Activated naive CD8-positive, alpha-beta T cell (primary cell): Measurements from ENCODE around the gene KRT32.

Experiments used
- H3K27ac Mint-ChIP-seq: one replicate; pipeline ENCODE4 v1.8.0; 2021; ENCODE audit warnings: mixed read lengths
- H3K27me3 Mint-ChIP-seq: one replicate; pipeline ENCODE4 v1.8.0; 2021; ENCODE audit warnings: mixed read lengths
- H3K36me3 Mint-ChIP-seq: one replicate; pipeline ENCODE4 v1.8.0; 2021; ENCODE audit warnings: mixed read lengths
- H3K4me1 Mint-ChIP-seq: one replicate; pipeline ENCODE4 v1.8.0; 2021; ENCODE audit warnings: low read depth, mixed read lengths
- H3K4me3 Mint-ChIP-seq: one replicate; pipeline ENCODE4 v1.8.0; 2021; ENCODE audit warnings: mild to moderate bottlenecking, mixed read lengths
- H3K9me3 Mint-ChIP-seq: one replicate; pipeline ENCODE4 v1.8.0; 2021; ENCODE audit warnings: low read depth, mixed read lengths

KRT32 gene

DNA sequence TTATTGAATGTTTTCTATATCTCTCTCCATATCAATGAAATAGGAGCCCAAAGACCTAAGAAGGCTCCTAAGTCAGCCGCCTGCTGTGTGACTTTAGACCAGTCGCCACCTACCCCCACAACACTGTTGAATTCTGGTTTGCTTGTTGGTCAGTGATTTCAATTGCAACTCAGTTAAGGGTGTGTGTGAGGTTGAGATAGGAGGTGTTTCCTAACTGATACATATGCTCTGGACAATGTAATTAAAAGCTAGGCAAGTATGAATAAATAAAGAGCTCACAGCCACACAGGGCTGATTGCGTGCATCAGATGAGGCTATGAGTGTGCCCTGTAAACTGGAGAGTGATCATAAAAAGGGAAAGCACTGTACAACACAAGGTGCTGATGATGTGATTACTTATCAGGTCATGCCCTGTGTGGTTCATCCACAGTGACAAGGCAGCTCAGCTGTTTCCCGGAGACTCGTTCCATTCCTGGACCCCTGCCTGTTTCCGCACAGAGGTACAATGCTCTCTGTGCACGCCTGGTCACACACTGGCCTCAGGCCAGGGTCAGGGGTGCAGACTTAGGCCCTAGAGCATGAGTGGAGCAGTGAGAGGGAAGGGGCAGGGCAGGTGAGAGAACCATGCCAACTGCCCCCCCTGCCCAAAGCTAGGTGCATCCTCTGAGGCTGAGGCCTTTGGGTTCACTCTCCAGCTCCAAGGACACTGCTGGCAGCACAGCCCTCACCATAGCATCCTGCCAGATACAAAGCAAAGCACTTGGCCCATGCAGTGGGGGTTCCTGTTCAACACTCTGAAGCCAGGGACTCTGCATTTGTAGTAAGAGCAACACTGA, 17.0 kb upstream of the KRT32 start:
- Mint-ChIP-seq H3K27ac (no peak overlapping the region), H3K36me3 (no peaks in the 10 kb centered on the region), H3K4me1 (no peaks in the 10 kb centered on the region), H3K4me3 (no peak overlapping the region), H3K9me3 (no peaks in the 10 kb centered on the region), H3K27me3 (peaks cover 2% of the 10 kb centered on the region)

- no peak overlapping the region for H3K27ac Mint-ChIP-seq
- no peaks in the 10 kb centered on the region for H3K9me3 Mint-ChIP-seq
- no peak overlapping the region for H3K4me3 Mint-ChIP-seq
- no peaks in the 10 kb centered on the region for H3K36me3 Mint-ChIP-seq
- H3K27me3 Mint-ChIP-seq = peaks cover 2% of the 10 kb centered on the region
- no peaks in the 10 kb centered on the region for H3K4me1 Mint-ChIP-seq
Observed at GRCh38 chr17:41483531-41483930, 16.3 kb upstream of the KRT32 start.

- H3K27me3 Mint-ChIP-seq = peaks cover 2% of the 10 kb centered on the region
- no peaks in the 10 kb centered on the region for H3K9me3 Mint-ChIP-seq
- H3K27ac Mint-ChIP-seq = no peak within 1 kb of the TSS
- H3K4me1 Mint-ChIP-seq = no peaks in the 10 kb centered on the region
- H3K4me3 Mint-ChIP-seq = no peak within 1 kb of the TSS
- no peaks in the 10 kb centered on the region for H3K36me3 Mint-ChIP-seq
Observed at GRCh38 chr17:41481036-41481435, 13.8 kb upstream of the KRT32 start, which contains the start of gene KRT35. Gene KRT35 (minus strand): TSS chr17:41481151. CDS start chr17:41481097, 54 bp downstream.

DNA sequence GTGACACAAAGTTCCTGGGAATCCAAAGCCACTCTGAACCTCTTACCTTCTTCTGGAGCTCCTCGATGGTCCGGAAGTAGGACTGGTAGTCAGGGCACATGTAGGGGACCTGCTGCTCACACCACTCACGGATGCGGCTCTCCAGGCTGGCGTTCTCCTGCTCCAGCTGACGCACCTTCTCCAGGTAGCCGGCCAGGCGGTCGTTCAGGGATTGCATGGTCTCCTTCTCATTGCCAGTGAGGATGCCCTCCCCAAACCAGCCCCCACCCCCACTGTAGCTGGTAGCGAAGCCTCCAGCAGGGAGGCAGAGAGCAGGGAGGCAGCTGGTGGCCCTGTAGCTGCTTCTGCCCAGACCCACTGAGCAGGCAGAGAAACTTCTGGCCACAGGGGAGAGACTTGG, 13.4 kb upstream of the KRT32 start:
- H3K9me3 Mint-ChIP-seq = no peaks in the 10 kb centered on the region
- no peaks in the 10 kb centered on the region for H3K4me1 Mint-ChIP-seq
- H3K4me3 Mint-ChIP-seq = no peak overlapping the region
- H3K36me3 Mint-ChIP-seq = no peaks in the 10 kb centered on the region
- no peaks in the 10 kb centered on the region for H3K27me3 Mint-ChIP-seq
- H3K27ac Mint-ChIP-seq = no peak overlapping the region

DNA sequence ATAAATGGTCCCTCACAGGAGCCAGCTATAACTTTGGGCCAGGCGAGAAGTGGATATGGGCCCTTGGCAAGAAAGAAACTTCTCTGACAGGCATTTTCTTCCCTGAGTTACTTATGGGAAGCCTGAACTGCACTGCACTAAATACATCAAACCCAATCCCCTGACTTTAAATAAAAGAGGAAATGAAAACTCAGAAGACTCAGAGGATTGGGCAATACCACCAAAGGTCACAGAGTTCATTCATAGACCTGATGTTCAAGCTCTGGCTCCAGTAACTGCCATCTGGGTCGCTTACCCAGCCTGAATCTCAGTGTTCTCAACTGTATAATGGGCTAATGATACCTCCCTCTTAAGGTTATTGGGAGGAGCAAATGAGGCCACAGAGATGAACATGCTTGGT, 12.9 kb upstream of the KRT32 start:
- Mint-ChIP-seq H3K4me1 (no peaks in the 10 kb centered on the region), H3K36me3 (no peaks in the 10 kb centered on the region), H3K27ac (no peak overlapping the region), H3K27me3 (no peaks in the 10 kb centered on the region), H3K4me3 (no peak overlapping the region), H3K9me3 (no peaks in the 10 kb centered on the region)

GRCh38 chr17:41478237-41478636, 11.1 kb upstream of the KRT32 start:
- no peaks in the 10 kb centered on the region for H3K4me1 Mint-ChIP-seq
- no peaks in the 10 kb centered on the region for H3K36me3 Mint-ChIP-seq
- H3K27me3 Mint-ChIP-seq = no peaks in the 10 kb centered on the region
- no peaks in the 10 kb centered on the region for H3K9me3 Mint-ChIP-seq
- no peak overlapping the region for H3K27ac Mint-ChIP-seq
- H3K4me3 Mint-ChIP-seq = no peak overlapping the region

DNA sequence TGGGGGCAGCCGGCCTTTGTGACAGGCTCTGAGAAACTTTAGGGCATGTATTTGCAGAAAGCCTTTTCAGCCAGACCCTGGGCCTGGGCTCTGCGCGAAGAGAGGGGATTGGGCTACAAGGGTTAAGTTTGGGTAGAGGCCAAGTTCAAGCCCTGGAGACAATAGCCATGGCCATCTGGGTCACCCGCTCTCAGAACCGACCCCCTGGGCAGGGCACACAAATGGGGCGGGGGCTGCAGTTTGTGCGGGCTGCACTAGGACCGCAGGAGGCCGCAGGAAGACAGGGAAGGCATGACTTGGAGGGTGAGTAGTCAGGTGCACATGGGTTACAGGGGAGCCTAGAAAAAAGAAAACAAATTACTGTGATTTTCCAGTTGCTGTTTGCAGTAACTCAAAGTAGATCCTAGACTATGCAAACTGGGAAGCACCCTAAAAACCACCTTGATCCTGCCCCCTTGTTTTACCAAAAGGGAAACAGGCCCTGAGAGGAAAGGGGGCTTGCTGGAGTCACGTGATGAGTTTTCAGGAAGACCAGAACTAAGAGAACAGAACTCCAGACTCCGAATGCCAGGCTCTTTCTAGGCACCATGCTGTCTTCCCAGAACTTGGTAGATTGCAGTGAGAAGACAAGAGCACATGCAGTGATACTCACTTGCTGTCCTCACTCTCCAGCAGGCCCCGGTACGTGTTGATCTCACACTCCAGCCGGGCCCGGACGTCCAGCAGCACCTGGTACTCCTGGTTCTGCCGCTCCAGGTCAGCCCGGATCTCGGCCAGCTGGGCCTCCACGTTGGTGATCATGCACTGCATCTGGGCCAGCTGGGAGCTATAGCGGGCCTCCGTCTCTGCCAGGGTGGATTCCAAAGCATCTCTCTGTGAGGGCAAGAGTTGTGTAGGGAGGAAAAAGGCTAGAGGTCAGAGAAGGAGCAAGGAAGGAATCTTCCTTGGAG, 10.0 kb upstream of the KRT32 start:
- Mint-ChIP-seq H3K4me3 (no peak overlapping the region), H3K27ac (no peak overlapping the region), H3K36me3 (peaks cover 2% of the 10 kb centered on the region), H3K27me3 (no peaks in the 10 kb centered on the region), H3K9me3 (no peaks in the 10 kb centered on the region), H3K4me1 (no peaks in the 10 kb centered on the region)

DNA sequence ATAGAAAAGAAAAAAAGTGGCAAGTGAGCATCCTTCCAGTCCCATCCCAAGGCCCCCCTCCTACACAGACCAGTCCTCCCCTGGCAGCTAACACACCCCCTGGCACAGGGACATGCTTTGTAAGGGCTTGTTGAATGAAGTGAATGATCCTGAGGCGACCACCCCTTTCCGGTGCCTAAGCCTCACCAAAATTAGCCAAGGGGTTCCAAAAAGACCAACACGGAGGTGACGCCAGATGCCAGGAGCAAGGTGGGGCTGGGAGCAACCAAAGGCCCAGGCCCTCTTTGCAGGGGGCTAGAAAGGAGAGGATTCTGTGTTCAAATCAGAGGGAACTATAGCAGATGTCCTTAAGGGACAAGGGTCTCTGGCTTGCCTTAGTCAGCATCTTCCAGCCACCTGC, 8.2 kb upstream of the KRT32 start:
- no peak overlapping the region for H3K27ac Mint-ChIP-seq
- H3K4me3 Mint-ChIP-seq = no peak overlapping the region
- H3K4me1 Mint-ChIP-seq = no peaks in the 10 kb centered on the region
- no peaks in the 10 kb centered on the region for H3K9me3 Mint-ChIP-seq
- peaks cover 6% of the 10 kb centered on the region for H3K36me3 Mint-ChIP-seq
- H3K27me3 Mint-ChIP-seq = no peaks in the 10 kb centered on the region

DNA sequence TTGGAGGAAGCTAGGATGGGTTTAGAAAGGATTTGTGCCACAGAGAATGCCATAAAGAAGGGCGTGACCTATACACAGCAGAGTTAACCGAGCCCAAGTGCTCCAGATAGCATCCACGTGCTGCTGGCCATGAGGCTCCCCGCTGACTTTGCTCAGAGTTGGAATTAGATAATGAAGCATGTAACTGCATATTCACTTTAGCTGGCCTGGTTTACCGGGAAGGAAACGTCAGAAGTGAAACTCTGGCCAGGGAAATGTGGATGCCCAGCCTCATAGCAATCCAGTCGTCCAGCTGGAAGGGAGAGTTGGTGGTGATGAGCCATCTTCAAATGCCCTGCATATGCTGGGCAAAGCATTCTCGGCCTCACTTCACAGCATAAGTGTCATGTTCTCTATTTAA, 7.7 kb upstream of the KRT32 start:
- Mint-ChIP-seq H3K4me3 (no peak overlapping the region), H3K4me1 (no peaks in the 10 kb centered on the region), H3K36me3 (peaks cover 6% of the 10 kb centered on the region), H3K9me3 (no peaks in the 10 kb centered on the region), H3K27ac (no peak overlapping the region), H3K27me3 (no peaks in the 10 kb centered on the region)

- H3K9me3 Mint-ChIP-seq = no peaks in the 10 kb centered on the region
- H3K4me1 Mint-ChIP-seq = no peaks in the 10 kb centered on the region
Observed at GRCh38 chr17:41468346-41468745, 1.2 kb upstream of the KRT32 start.

DNA sequence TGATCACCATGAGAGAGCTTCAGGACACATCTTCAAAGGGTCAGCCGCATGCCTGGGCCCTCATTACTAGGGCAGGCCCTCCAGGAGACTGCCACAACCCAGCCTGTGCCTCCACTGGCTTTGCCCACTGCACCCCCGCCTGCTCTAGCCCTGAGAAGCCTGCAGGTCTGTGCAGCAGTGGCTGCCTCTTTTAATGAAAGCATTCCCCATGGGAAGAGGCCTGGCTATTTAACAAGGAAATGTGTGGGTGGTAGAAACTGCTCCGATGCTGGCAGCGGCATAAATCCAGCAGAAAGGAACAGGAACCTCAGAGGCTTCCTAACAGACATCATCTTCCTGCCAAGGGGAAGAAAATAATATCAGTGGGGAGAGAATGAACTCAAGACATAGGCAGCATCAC, 375 bp upstream of the KRT32 start:
- Mint-ChIP-seq H3K36me3 (peaks cover 3% of the 10 kb centered on the region), H3K27me3 (no peaks in the 10 kb centered on the region), H3K4me3 (no peak overlapping the region), H3K4me1 (no peaks in the 10 kb centered on the region), H3K27ac (no peak overlapping the region), H3K9me3 (no peaks in the 10 kb centered on the region)

More at GRCh38 chr17:41468346-41468745, 1.2 kb upstream of the KRT32 start:
- Mint-ChIP-seq H3K27me3 (no peaks in the 10 kb centered on the region), H3K36me3 (peaks cover 6% of the 10 kb centered on the region), H3K4me3 (no peak overlapping the region), H3K27ac (no peak overlapping the region)

GRCh38 chr17:41464682-41465081, 2.5 kb downstream of the KRT32 start:
- Mint-ChIP-seq H3K36me3 (no peaks in the 10 kb centered on the region), H3K4me3 (no peak overlapping the region), H3K9me3 (no peaks in the 10 kb centered on the region), H3K27me3 (no peaks in the 10 kb centered on the region), H3K4me1 (no peaks in the 10 kb centered on the region), H3K27ac (no peak overlapping the region)

DNA sequence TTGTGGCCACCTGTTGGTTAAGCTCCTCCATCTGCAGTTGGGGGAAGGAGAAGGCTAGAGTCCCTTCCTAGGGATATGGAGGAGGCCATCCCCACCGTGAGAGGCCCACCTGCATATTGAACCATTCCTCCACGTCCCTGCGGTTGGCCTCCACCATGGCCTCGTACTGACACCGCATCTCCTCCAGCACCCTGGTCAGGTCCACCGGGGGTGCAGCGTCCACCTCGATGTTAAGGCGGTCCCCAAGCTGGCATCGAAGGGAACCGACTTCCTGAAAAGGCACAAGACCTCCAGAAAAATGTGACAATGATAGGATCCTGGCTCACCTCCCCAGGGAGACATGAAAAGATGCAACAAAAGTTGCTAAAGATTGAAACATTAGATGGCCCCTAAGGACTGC, 3.0 kb downstream of the KRT32 start:
- Mint-ChIP-seq H3K27ac (no peak overlapping the region), H3K4me1 (no peaks in the 10 kb centered on the region), H3K27me3 (no peaks in the 10 kb centered on the region), H3K36me3 (no peaks in the 10 kb centered on the region), H3K9me3 (no peaks in the 10 kb centered on the region), H3K4me3 (no peak overlapping the region)

- Mint-ChIP-seq H3K36me3 (no peaks in the 10 kb centered on the region), H3K27ac (no peak overlapping the region), H3K27me3 (no peaks in the 10 kb centered on the region), H3K4me1 (no peaks in the 10 kb centered on the region), H3K9me3 (no peaks in the 10 kb centered on the region), H3K4me3 (no peak overlapping the region)
Observed at GRCh38 chr17:41463746-41464145, 3.4 kb downstream of the KRT32 start.

- no peaks in the 10 kb centered on the region for H3K9me3 Mint-ChIP-seq
- no peak overlapping the region for H3K27ac Mint-ChIP-seq
- H3K36me3 Mint-ChIP-seq = no peaks in the 10 kb centered on the region
- no peaks in the 10 kb centered on the region for H3K27me3 Mint-ChIP-seq
- H3K4me3 Mint-ChIP-seq = no peak overlapping the region
- no peaks in the 10 kb centered on the region for H3K4me1 Mint-ChIP-seq
Observed at GRCh38 chr17:41462705-41463104, 4.5 kb downstream of the KRT32 start.
